Measurements from ENCODE around the gene PCDH9. TPM values are rescaled to one million over a fixed set of nuclear protein-coding genes. Genes with fewer than 3 reads are reported as not detected.
"Not testable (repeated sequence)": the region's sequence is repeated elsewhere in the genome, so short reads cannot be mapped to it uniquely, and the experiment has no call there.

PCDH9 gene
- total RNA-seq, 4 donors from 2014 or later: 0.57 to 1.7 (median 0.97) TPM

DNA sequence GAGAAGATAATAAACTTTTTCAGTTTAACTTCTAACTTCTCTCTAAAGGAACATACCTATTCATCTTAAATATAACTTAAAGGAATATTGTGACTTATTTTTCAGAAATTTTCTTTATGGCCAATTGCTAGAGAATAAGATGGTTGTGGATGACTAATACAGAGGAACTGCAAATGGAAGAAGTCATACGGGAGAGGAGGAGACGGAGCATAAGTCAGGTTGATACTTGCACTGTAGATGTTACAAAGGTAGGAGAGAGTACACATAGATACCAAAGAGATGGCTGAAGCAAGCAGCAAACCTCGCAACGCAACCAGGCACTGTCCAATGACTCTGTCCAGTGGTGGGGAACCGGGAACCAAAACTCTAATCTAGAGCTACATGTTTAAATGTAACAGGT lies 963.4 kb downstream of the PCDH9 start:
- Histone ChIP-seq H3K9me3 (no peaks in the 10 kb centered on the region), H3K27ac (no peak overlapping the region), H3K36me3 (no peaks in the 10 kb centered on the region), H3K4me3 (no peak overlapping the region), H3K27me3 (no peaks in the 10 kb centered on the region), H3K4me1 (no peaks in the 10 kb centered on the region)
- TF ChIP-seq, protein P1, sequence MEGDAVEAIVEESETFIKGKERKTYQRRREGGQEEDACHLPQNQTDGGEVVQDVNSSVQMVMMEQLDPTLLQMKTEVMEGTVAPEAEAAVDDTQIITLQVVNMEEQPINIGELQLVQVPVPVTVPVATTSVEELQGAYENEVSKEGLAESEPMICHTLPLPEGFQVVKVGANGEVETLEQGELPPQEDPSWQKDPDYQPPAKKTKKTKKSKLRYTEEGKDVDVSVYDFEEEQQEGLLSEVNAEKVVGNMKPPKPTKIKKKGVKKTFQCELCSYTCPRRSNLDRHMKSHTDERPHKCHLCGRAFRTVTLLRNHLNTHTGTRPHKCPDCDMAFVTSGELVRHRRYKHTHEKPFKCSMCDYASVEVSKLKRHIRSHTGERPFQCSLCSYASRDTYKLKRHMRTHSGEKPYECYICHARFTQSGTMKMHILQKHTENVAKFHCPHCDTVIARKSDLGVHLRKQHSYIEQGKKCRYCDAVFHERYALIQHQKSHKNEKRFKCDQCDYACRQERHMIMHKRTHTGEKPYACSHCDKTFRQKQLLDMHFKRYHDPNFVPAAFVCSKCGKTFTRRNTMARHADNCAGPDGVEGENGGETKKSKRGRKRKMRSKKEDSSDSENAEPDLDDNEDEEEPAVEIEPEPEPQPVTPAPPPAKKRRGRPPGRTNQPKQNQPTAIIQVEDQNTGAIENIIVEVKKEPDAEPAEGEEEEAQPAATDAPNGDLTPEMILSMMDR (IDR thresholded peaks at IDR 0.05): no peak
- no peak for TF ChIP-seq POLR2A (IDR thresholded peaks at IDR 0.05)
- DNase-seq: no peak

DNA sequence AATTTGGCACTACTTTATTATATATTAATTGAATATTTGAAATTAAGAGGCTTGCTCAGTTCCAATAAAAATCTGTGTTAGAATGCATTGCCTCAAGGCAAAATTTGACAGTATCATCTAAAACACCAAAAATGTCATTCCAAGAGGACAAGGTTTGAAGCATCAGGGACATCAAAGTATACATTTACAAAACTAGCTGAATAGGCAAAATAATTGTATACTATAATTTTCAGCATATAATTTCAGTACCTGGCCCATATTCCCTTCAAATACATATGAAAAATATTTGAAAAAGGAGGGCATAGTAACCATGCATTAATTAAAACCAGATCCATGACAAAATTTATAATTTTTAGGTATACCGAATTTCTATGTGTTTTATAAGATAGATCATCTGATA lies 963.8 kb downstream of the PCDH9 start:
- H3K27ac ChIP-seq: no peak overlapping the region
- no peak for DNase-seq
- no peak overlapping the region for H3K4me3 ChIP-seq
- H3K4me1 ChIP-seq: no peaks in the 10 kb centered on the region
- no peaks in the 10 kb centered on the region for H3K36me3 ChIP-seq
- H3K27me3 ChIP-seq: no peaks in the 10 kb centered on the region
- no peak for TF ChIP-seq POLR2A (IDR thresholded peaks at IDR 0.05)
- TF ChIP-seq, protein P1 (IDR thresholded peaks at IDR 0.05): no peak
- no peaks in the 10 kb centered on the region for H3K9me3 ChIP-seq

DNA sequence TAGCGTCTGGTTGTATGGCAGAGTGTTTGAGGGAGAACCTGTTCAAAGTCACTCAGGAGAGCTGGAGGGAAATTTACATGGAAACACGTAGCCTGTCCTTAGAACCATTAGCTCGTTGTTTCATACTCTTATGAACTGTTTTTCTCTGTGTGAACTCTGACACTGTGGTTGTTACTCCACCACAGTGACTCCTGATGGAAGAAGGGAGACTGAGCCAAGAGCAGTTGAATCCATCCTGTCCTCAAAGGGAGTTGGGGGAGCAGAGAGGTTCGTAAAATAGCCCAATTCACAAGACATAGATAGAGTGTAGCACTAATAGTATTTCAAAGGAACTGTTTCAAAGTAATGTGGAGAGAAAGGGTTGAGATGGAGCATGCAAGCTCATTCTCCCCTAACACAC lies 964.8 kb downstream of the PCDH9 start:
- Histone ChIP-seq H3K4me1 (no peaks in the 10 kb centered on the region), H3K27me3 (no peaks in the 10 kb centered on the region), H3K4me3 (no peak overlapping the region), H3K27ac (no peak overlapping the region), H3K36me3 (no peaks in the 10 kb centered on the region), H3K9me3 (no peaks in the 10 kb centered on the region)
- TF ChIP-seq POLR2A (IDR thresholded peaks at IDR 0.05): no peak
- TF ChIP-seq, protein P1 (IDR thresholded peaks at IDR 0.05): no peak
- DNase-seq: no peak

DNA sequence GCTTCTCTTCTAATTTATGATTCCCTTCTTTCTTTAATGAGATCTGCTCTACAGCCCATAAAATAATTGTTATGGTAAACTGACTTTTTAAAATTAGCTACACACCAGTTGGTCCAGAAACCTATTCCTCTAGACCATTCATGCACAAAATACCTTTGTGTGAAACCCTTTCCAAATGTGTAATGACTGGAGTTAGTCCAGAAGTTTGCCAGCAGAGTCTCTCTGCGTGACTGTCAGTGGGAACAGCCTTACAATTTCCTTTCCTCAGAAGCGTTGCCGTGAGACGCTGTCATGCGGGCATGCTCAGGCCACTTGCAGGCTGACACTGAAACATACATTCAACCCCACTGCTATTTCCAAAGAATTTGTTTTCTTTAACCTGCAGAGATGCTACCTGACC lies 965.2 kb downstream of the PCDH9 start:
- DNase-seq: no peak
- Histone ChIP-seq H3K4me3 (no peak overlapping the region), H3K9me3 (no peaks in the 10 kb centered on the region), H3K27ac (no peak overlapping the region), H3K4me1 (no peaks in the 10 kb centered on the region), H3K27me3 (no peaks in the 10 kb centered on the region), H3K36me3 (no peaks in the 10 kb centered on the region)
- TF ChIP-seq, protein P1 (IDR thresholded peaks at IDR 0.05): no peak
- no peak for TF ChIP-seq POLR2A (IDR thresholded peaks at IDR 0.05)

DNA sequence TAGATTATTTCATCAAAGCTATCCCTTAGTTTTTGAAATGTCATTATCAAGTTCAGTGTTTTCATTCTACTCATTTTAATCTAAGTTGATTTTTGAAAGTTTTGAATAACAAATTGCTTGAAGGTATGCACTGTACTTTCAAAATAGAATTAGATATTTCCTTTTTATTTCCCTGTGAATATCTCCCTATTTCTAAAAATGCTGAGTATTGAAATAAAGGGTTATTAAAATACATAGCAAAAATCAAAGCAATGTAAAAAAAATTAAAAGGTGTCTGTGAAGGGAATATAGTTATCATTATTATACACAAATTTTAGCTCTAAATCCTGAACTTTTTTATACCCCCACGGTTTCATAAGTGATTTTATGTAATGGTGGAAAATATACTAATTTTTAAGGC lies 967.8 kb downstream of the PCDH9 start:
- Histone ChIP-seq H3K36me3 (no peaks in the 10 kb centered on the region), H3K27me3 (no peaks in the 10 kb centered on the region), H3K4me1 (no peaks in the 10 kb centered on the region), H3K9me3 (no peaks in the 10 kb centered on the region), H3K27ac (no peak overlapping the region), H3K4me3 (no peak overlapping the region)
- TF ChIP-seq POLR2A (IDR thresholded peaks at IDR 0.05): no peak
- TF ChIP-seq, protein P1 (IDR thresholded peaks at IDR 0.05): no peak
- DNase-seq: no peak

DNA sequence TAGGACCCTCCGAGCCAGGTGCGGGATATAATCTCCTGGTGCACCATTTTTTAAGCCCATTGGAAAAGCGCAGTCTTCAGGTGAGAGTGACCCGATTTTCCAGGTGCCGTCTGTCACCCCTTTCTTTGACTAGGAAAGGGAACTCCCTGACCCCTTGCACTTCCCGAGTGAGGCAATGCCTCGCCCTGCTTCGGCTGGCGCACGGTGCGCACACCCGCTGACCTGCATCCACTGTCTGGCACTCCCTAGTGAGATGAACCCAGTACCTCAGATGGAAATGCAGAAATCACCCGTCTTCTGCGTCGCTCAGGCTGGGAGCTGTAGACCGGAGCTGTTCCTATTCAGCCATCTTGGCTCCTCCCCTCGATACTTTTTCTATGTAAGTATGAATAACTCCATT lies 970.7 kb downstream of the PCDH9 start:
- H3K4me3 ChIP-seq, H3K27ac ChIP-seq, H3K9me3 ChIP-seq, H3K27me3 ChIP-seq, H3K36me3 ChIP-seq, DNase-seq, H3K4me1 ChIP-seq: not testable (repeated sequence)

Small RNA genes within 50 kb of the gene (small RNA-seq; reads per million reads assigned to genes)
- 0 reads per million in 2 donors for gene RNU7-87P

Measured in Peyer's patch (tissue), 4 donors.